ENCODE data around the gene GSTT4.

DNA sequence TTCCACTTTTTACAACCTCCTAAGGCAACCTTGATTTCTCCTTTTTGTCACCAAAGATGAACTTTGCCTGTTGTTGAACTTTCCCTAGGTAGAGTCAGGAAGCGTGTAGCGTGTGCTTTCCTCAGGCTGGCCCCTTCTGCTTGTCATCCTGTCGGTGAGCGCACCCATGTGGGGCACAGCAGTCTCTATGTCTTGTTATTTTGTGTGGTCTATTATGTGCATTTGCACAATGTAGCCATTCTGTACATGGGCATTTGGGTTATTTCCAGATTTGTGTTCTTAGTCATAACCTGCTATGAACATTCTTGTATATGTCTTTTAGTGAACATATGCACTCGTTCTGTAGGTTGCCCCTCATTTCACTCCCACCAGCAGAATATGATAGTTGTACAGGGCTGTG lies 40.8 kb upstream of the GSTT4 start:
- no peak for TF ChIP-seq GATA3 (IDR thresholded peaks at IDR 0.05; ENCODE audit: low read depth, low read length)
- TF ChIP-seq GATA2 (IDR thresholded peaks at IDR 0.05; ENCODE audit: low read depth, low read length), result no peak
